A549 (cell line): ENCODE data around the gene ZBTB1. TPM values are rescaled to one million over a fixed set of nuclear protein-coding genes. Genes with fewer than 3 reads are reported as not detected.
A peak's percentile ranks its signal among the peaks of the same experiment; 100 is the strongest.

Experiments
- ATAC-seq, 2 experiments: fragments of 200-7000 bp in 1 of 2; fragments of >200 bp in 1 of 2; cut with Nextera tagmentation in 1 of 2; cut with Tn5 transposase in 1 of 2; 3 replicates each; pipeline versions ENCODE4 v1.8.0 to v1.9.1; 2018 to 2020; ENCODE audit warnings: mild to moderate bottlenecking in 1 of 2, moderate library complexity in 1 of 2
- CTCF ChIA-PET: fragments of 300-600 bp; sonication (Branson Sonifier 250); formaldehyde crosslinking; extraction: SDS; loops from one replicate; lab custom pipeline; 2021; ENCODE audit warnings: antibody characterized with exemption, inconsistent platforms; lab: Yijun Ruan, JAX
- POLR2A ChIA-PET: fragments of 350-600 bp; formaldehyde crosslinking; extraction: SDS; loops from one replicate; lab custom pipeline; 2021; ENCODE audit warnings: antibody characterized with exemption, inconsistent platforms; lab: Yijun Ruan, JAX
- DNase-seq, 2 experiments: peaks; one replicate each; pipeline versions ENCODE4 v3.0.0 to v3.0.0-alpha.2; 2011 to 2016; ENCODE audit warnings: low read depth in 1 of 2, low spot score in 1 of 2
- FAIRE-seq: peaks from 2 replicates; lab custom pipeline; 2011; peaks lifted over from hg19 to GRCh38; lab: Jason Lieb, UNC
- H3K27ac ChIP-seq, 2 experiments: fragments of >200 bp; sonication (Bioruptor Twin); formaldehyde crosslinking; 3 replicates each; pipeline ENCODE4 v1.5.1; 2016 to 2017
- H3K4me1 ChIP-seq: fragments of >200 bp; sonication (Bioruptor Twin); formaldehyde crosslinking; 3 replicates; pipeline ENCODE4 v1.6.1; 2016
- H3K4me2 ChIP-seq: fragments of >200 bp; sonication (Bioruptor Twin); formaldehyde crosslinking; 3 replicates; pipeline ENCODE4 v1.6.1; 2016
- H3K4me3 ChIP-seq: fragments of >200 bp; sonication (Bioruptor Twin); formaldehyde crosslinking; 3 replicates; pipeline ENCODE4 v1.5.1; 2016
- H3K9me3 ChIP-seq: fragments of >200 bp; sonication (Bioruptor Twin); formaldehyde crosslinking; 3 replicates; pipeline ENCODE4 v1.6.1; 2016
- CBX8 ChIP-seq: fragments of 200-600 bp; sonication (generic); IDR thresholded peaks from 2 replicates; pipeline ENCODE4 v1.6.1; 2016
- FOXS1 ChIP-seq: fragments of 250-450 bp; sonication (Bioruptor Pico); IDR thresholded peaks from 2 replicates; pipeline ENCODE4 v1.5.0; 2020; ENCODE audit warnings: mild to moderate bottlenecking, moderate library complexity
- GATA3 ChIP-seq: IDR thresholded peaks from 2 replicates; pipeline ENCODE4 v1.6.1; 2012; ENCODE audit warnings: borderline replicate concordance
- HOXA7 ChIP-seq: fragments of 250-450 bp; sonication (Bioruptor Pico); IDR thresholded peaks from 2 replicates; pipeline ENCODE4 v1.5.0; 2020; ENCODE audit warnings: mild to moderate bottlenecking, moderate library complexity
- KDM5A ChIP-seq: fragments of 200-600 bp; sonication (generic); IDR thresholded peaks from 2 replicates; pipeline ENCODE4 v1.6.1; 2016; ENCODE audit warnings: antibody characterized with exemption, mild to moderate bottlenecking
- MAFK ChIP-seq: fragments of 450-650 bp; IDR thresholded peaks from 2 replicates; pipeline ENCODE4 v1.6.1; 2014; ENCODE audit not compliant: partially characterized antibody
- RAD21 ChIP-seq, 2 experiments: fragments of >200 bp in 1 of 2; sonication (Bioruptor Twin) in 1 of 2; formaldehyde crosslinking in 1 of 2; IDR thresholded peaks in 1 of 2; conservative IDR thresholded peaks in 1 of 2; 2 replicates in 1 of 2; 3 replicates in 1 of 2; pipeline ENCODE4 v1.6.1; 2012 to 2018; ENCODE audit warnings: inconsistent platforms in 1 of 2
- RFX5 ChIP-seq: fragments of 450-650 bp; IDR thresholded peaks from 2 replicates; pipeline ENCODE4 v1.7.1; 2014; ENCODE audit warnings: antibody characterized with exemption, mild to moderate bottlenecking, moderate library complexity
- RNF2 ChIP-seq: fragments of 200-600 bp; sonication (generic); IDR thresholded peaks from 2 replicates; pipeline ENCODE4 v1.6.1; 2016; ENCODE audit warnings: low read depth, mild to moderate bottlenecking, antibody characterized with exemption, moderate library complexity, borderline replicate concordance
- SMC3 ChIP-seq: fragments of >200 bp; sonication (Bioruptor Twin); formaldehyde crosslinking; IDR thresholded peaks from 3 replicates; pipeline ENCODE4 v1.6.1; 2018; ENCODE audit warnings: inconsistent platforms
- WGBS: methylation state at CpG from one replicate; pipeline ENCODE4 v1.1.6; 2017; ENCODE audit errors: missing lambda C conversion rate; 5-methylcytosine and 5-hydroxymethylcytosine counted together
- polyA plus RNA-seq, 4 experiments: library from polyadenylated mRNA; depleted of rRNA in 3 of 4; stranded (reverse); fragments of >200 nt; fragmentation: RNase III in 1 of 4; extraction: RNeasy Plus Mini Kit Qiagen cat#74134 plus additional on column Dnase treatment in 1 of 4; gene quantifications; 2 replicates in 3 of 4; 3 replicates in 1 of 4; pipeline ENCODE4 v1.2.3, GENCODE V29; 2011 to 2017
- small RNA-seq, 6 experiments: library from RNA; depleted of rRNA; stranded (forward); fragments of <200 nt; gene quantifications; one replicate each; pipeline ENCODE3, GENCODE V24; 2012
- TF ChIP-seq, protein P1 (sequence below): fragments of >200 bp; sonication (Bioruptor Twin); formaldehyde crosslinking; IDR thresholded peaks from 3 replicates; pipeline ENCODE4 v1.5.1; 2016
- TF ChIP-seq, protein P2 (sequence below): IDR thresholded peaks from 2 replicates; pipeline ENCODE4 v1.6.1; 2012; ENCODE audit warnings: low read depth, borderline replicate concordance
- TF ChIP-seq, protein P3 (sequence below): fragments of >200 bp; sonication (Bioruptor Twin); formaldehyde crosslinking; IDR thresholded peaks from 3 replicates; pipeline ENCODE4 v1.6.1; 2016

ZBTB1 gene
- polyA plus RNA-seq, 2 of the 4 experiments (the other 2 are of a cell fraction) = 33.8 to 37.1 TPM

DNA sequence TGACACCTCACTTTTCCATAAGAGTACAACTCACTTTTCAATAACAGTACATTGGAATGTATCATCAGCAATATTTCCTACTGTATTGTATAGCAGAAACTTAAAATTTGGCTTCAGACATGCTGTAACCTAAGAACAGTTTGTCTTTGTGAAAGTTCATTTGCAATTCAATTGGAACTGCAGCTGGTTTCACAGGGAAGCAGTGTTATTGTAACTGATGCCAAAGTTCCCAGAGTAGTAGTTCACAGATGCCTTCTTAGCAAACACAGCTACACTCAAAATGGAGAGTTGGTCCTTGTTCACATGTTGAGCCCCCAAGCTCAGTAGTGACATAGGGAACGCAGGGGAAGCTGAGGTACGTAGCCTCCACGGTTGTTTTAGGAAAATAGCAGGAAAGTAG is 68.5 kb downstream of the ZBTB1 start:
- H3K4me2 ChIP-seq = no peak overlapping the region
- ChIA-PET CTCF (no interaction called here), POLR2A (no interaction called here)
- H3K27ac ChIP-seq = no peak overlapping the region
- H3K4me3 ChIP-seq = no peak overlapping the region
- ATAC-seq (no peak), FAIRE-seq (peak; percentile 49), DNase-seq (no peak)
- no peaks in the 10 kb centered on the region for H3K9me3 ChIP-seq
- peaks cover 19% of the 10 kb centered on the region for H3K4me1 ChIP-seq
- 85% methylated on average over 3 of the region's 3 CpGs for WGBS
- TF ChIP-seq SMC3 (no peak), RNF2 (no peak), GATA3 (no peak), RFX5 (no peak), CBX8 (no peak), FOXS1 (CRISPR knock-in tag) (no peak), RAD21 (conservative IDR thresholded peaks at IDR 0.05 in 1 of 2, IDR thresholded peaks at IDR 0.05 in 1 of 2) (no peak), KDM5A (no peak), HOXA7 (no peak), MAFK (no peak)
- TF ChIP-seq, protein P1, sequence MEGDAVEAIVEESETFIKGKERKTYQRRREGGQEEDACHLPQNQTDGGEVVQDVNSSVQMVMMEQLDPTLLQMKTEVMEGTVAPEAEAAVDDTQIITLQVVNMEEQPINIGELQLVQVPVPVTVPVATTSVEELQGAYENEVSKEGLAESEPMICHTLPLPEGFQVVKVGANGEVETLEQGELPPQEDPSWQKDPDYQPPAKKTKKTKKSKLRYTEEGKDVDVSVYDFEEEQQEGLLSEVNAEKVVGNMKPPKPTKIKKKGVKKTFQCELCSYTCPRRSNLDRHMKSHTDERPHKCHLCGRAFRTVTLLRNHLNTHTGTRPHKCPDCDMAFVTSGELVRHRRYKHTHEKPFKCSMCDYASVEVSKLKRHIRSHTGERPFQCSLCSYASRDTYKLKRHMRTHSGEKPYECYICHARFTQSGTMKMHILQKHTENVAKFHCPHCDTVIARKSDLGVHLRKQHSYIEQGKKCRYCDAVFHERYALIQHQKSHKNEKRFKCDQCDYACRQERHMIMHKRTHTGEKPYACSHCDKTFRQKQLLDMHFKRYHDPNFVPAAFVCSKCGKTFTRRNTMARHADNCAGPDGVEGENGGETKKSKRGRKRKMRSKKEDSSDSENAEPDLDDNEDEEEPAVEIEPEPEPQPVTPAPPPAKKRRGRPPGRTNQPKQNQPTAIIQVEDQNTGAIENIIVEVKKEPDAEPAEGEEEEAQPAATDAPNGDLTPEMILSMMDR = no peak
- TF ChIP-seq, protein P2, sequence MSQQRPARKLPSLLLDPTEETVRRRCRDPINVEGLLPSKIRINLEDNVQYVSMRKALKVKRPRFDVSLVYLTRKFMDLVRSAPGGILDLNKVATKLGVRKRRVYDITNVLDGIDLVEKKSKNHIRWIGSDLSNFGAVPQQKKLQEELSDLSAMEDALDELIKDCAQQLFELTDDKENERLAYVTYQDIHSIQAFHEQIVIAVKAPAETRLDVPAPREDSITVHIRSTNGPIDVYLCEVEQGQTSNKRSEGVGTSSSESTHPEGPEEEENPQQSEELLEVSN = no peak
- TF ChIP-seq, protein P3, sequence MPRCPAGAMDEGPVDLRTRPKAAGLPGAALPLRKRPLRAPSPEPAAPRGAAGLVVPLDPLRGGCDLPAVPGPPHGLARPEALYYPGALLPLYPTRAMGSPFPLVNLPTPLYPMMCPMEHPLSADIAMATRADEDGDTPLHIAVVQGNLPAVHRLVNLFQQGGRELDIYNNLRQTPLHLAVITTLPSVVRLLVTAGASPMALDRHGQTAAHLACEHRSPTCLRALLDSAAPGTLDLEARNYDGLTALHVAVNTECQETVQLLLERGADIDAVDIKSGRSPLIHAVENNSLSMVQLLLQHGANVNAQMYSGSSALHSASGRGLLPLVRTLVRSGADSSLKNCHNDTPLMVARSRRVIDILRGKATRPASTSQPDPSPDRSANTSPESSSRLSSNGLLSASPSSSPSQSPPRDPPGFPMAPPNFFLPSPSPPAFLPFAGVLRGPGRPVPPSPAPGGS = no peak

Small RNA genes within 50 kb of the gene (small RNA-seq; reads per million reads assigned to genes)
- 0 reads per million in 6 experiments for gene AL049869.4

Other genes with a start within 250 kb of the ZBTB1 start
- 0.05 and 0.07 TPM in 2 replicates for gene ESR2, start 210.4 kb upstream of the ZBTB1 start, polyA plus RNA-seq (2011; rRNA removed)
- gene ESR2, start 210.4 kb upstream of the ZBTB1 start, polyA plus RNA-seq (2017; fragmentation: RNase III; extraction: RNeasy Plus Mini Kit Qiagen cat#74134 plus additional on column Dnase treatment) = 0.06 to 0.09 TPM (median 0.07 TPM) in 3 replicates
- gene MTHFD1, start 116.4 kb upstream of the ZBTB1 start, polyA plus RNA-seq (2011; rRNA removed) = 102 and 105 TPM in 2 replicates
- 155 to 164 TPM (median 159 TPM) in 3 replicates for gene MTHFD1, start 116.4 kb upstream of the ZBTB1 start, polyA plus RNA-seq (2017; fragmentation: RNase III; extraction: RNeasy Plus Mini Kit Qiagen cat#74134 plus additional on column Dnase treatment)
- 0.60 and 0.84 TPM in 2 replicates for gene AKAP5, start 39.3 kb upstream of the ZBTB1 start, polyA plus RNA-seq (2011; rRNA removed)
- gene AKAP5, start 39.3 kb upstream of the ZBTB1 start, polyA plus RNA-seq (2017; fragmentation: RNase III; extraction: RNeasy Plus Mini Kit Qiagen cat#74134 plus additional on column Dnase treatment) = 1.6 to 1.9 TPM (median 1.7 TPM) in 3 replicates
- 15.0 and 16.1 TPM in 2 replicates for gene ZBTB25, start 932 bp upstream of the ZBTB1 start, polyA plus RNA-seq (2011; rRNA removed)
- 4.6 to 5.4 TPM (median 5.3 TPM) in 3 replicates for gene ZBTB25, start 932 bp upstream of the ZBTB1 start, polyA plus RNA-seq (2017; fragmentation: RNase III; extraction: RNeasy Plus Mini Kit Qiagen cat#74134 plus additional on column Dnase treatment)
- gene HSPA2, start 36.0 kb downstream of the ZBTB1 start, polyA plus RNA-seq (2011; rRNA removed) = 50.0 and 59.9 TPM in 2 replicates
- gene HSPA2, start 36.0 kb downstream of the ZBTB1 start, polyA plus RNA-seq (2017; fragmentation: RNase III; extraction: RNeasy Plus Mini Kit Qiagen cat#74134 plus additional on column Dnase treatment) = 144 to 171 TPM (median 156 TPM) in 3 replicates
- gene PPP1R36, start 45.2 kb downstream of the ZBTB1 start, polyA plus RNA-seq (2011; rRNA removed) = 0.26 and 0.47 TPM in 2 replicates
- 0.08 to 0.48 TPM (median 0.21 TPM) in 3 replicates for gene PPP1R36, start 45.2 kb downstream of the ZBTB1 start, polyA plus RNA-seq (2017; fragmentation: RNase III; extraction: RNeasy Plus Mini Kit Qiagen cat#74134 plus additional on column Dnase treatment)
- 29.8 and 30.5 TPM in 2 replicates for gene PLEKHG3, start 199.7 kb downstream of the ZBTB1 start, polyA plus RNA-seq (2011; rRNA removed)
- gene PLEKHG3, start 199.7 kb downstream of the ZBTB1 start, polyA plus RNA-seq (2017; fragmentation: RNase III; extraction: RNeasy Plus Mini Kit Qiagen cat#74134 plus additional on column Dnase treatment) = 21.9 to 26.4 TPM (median 23.2 TPM) in 3 replicates